SH-SY5Y (cell line): ENCODE data around the gene STRA6.

Source experiments
- GATA2 ChIP-seq: IDR thresholded peaks from 2 replicates; pipeline ENCODE4 v1.6.1; 2011; ENCODE audit warnings: mild to moderate bottlenecking, low read depth, low read length
- GATA3 ChIP-seq: IDR thresholded peaks from 2 replicates; pipeline ENCODE4 v1.6.1; 2011; ENCODE audit warnings: low read depth, mild to moderate bottlenecking, low read length, moderate library complexity

Gene STRA6

DNA sequence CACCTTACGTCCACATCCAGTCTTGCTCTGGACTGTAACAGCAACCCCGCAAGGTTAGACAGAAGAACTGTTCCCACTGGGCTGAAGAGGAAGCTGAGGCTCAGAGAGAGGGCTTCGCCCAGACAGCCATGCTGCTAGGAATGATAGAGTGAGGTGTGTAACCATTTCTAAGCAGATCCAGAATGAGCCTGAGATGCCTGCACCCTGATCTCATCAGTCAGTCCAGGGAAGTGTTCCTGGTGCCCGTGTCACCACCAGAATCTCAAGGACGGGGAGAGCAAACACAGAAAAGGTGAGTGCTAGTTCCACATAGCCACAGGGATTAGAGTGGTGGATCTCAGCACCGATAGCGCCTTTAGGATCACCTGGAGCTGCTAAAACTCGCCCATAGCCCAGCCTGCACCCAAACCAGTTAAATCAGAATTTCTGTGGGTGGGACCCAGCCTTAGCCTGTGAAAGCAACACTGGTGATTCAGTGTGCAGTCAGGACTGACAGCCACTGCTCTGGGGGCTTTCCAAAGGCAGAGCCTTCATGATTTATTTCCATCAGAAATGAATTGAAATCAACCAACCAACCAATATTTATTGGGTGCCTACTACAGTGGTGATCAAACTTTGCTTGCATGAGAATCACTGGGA, 16.8 kb downstream of the STRA6 start:
- TF ChIP-seq GATA3 (no peak), GATA2 (no peak)

GRCh38 chr15:74184582-74185091, 17.9 kb downstream of the STRA6 start:
- TF ChIP-seq GATA2 (no peak), GATA3 (no peak)

- TF ChIP-seq GATA3 (no peak), GATA2 (no peak)
Measured at GRCh38 chr15:74182131-74182530, 20.5 kb downstream of the STRA6 start.

- TF ChIP-seq GATA3, result no peak
Measured at GRCh38 chr15:74180881-74181602, 21.5 kb downstream of the STRA6 start.

DNA sequence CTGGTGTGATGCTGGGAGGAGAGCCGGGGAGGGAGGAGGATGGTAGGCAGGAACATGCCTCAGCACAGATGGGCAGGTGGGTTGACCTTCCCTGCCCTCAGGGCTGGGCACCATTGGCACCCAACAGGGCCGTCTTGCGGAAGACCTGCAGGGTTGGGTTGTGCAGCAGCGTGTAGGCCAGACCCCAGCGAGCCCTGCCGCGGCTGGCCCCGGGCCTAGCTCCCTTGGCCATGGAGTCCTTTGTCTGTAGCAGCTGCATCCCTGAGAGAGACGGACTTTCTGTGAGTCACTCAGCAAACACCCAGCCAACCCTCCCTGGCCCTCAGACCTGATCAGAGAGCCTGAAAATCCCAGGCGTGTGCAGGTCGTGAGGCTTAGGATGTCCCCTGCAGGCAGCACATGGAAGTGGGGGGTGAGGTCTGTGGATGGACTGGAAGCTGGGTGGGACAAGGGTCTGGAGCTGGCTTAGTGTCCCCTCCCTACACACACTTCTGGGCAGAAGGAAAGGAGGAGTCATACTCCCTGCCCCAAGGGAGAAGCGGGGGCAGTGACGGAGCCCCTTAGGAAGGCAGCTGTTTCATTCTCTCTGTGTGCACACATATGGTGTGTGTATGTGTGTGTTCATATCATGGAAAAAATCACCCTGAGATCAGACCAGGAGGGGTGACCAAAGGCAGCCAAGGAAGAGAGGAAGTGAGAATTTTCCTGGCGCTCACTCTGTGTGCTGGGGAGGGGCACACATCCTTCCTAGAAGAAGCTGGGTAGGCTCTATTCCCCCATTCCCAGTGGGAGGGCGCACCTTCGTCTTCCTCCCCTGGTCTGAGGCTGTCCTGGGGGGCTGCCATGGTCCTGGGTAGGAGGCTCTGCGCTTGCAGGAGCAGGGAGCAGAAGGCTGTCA, 22.4 kb downstream of the STRA6 start:
- TF ChIP-seq GATA2 (no peak), GATA3 (no peak)

GRCh38 chr15:74179101-74179841, 23.3 kb downstream of the STRA6 start:
- TF ChIP-seq GATA3, result no peak
- TF ChIP-seq GATA2, result no peak

DNA sequence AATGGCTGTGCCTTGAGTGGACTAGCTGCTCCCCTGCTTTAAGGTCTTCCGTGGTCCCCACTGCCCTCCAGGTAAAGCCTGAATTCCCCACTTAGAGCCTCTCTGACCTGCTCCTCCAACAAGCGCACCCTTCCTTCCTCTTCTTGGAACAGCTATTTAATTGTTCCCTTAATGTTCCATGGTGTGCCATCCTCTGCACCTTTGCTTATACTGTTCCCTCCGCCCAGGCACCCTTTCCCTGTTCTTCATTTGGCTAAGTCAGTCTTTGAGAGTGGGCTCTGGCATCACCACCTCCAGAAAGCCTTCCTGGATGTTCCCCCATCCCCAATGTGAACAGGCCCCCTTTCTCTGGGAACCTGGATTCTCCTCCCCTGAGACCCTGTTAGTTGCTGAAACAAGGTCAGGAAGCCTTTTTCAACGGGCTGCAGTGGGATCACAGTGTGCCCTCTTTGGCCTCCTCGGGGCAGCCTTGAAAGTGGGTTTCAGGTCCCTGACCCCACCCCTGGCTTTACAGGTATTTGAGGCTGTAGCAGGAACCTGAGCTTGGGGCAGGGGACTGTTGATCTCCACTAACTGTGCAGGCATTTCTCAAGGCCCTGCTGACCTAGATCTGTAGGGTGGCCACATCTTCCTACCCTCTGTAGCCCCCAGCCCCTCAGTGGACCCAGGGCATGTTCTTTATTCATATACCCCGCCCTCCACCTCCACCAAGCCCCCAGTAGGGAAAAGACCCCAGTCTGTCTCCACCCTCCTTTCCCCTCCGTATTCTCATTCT, 24.1 kb downstream of the STRA6 start:
- no peak for TF ChIP-seq GATA3
- TF ChIP-seq GATA2, result no peak

DNA sequence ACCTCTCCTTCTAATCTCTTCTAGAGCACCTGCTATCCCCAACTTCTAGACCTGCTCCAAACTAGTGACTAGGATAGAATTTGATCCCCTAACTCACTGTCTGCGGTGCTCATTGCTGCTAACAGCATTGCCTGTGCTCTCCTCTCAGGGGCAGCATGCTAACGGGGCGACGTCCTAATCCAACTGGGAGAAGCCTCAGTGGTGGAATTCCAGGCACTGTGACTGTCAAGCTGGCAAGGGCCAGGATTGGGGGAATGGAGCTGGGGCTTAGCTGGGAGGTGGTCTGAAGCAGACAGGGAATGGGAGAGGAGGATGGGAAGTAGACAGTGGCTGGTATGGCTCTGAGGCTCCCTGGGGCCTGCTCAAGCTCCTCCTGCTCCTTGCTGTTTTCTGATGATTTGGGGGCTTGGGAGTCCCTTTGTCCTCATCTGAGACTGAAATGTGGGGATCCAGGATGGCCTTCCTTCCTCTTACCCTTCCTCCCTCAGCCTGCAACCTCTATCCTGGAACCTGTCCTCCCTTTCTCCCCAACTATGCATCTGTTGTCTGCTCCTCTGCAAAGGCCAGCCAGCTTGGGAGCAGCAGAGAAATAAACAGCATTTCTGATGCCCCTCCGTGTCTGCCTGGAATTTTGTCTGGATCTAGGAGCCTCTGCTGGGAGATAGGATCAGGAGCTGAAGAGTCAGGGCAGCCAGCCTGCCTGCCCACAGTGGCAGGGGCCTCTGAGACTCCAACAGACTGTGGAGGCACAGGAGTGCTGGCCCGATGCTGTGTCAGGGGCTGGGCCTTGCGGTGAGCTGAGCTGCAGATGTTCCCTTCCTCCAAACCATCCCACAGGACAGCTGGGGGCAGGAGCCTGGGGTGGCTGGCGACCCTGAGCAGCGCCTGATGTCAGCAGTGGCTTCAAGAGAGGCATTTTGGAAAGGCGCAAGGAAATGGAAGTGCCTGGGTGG, 26.0 kb downstream of the STRA6 start:
- TF ChIP-seq GATA2 (peak; percentile 89), GATA3 (no peak; the same call in 1 of the 2 replicates)

- TF ChIP-seq GATA2 (no peak), GATA3 (no peak)
Measured at GRCh38 chr15:74175271-74176191, 27.1 kb downstream of the STRA6 start.

DNA sequence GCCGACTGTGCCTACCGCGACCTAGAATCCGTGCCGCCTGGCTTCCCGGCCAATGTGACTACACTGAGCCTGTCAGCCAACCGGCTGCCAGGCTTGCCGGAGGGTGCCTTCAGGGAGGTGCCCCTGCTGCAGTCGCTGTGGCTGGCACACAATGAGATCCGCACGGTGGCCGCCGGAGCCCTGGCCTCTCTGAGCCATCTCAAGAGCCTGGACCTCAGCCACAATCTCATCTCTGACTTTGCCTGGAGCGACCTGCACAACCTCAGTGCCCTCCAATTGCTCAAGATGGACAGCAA, 27.7 kb downstream of the STRA6 start:
- no peak for TF ChIP-seq GATA3
- TF ChIP-seq GATA2, result no peak
